A673 (cell line): Measurements from ENCODE around the gene ANKS3.

ENCODE experiments used
- EZH2 ChIP-seq: fragments of 200-600 bp; sonication (generic); IDR thresholded peaks from 2 replicates; pipeline ENCODE4 v1.6.1; 2017; ENCODE audit warnings: borderline replicate concordance, low read depth, mild to moderate bottlenecking, mixed read lengths, antibody characterized with exemption, low read length; ENCODE audit not compliant: poor library complexity, severe bottlenecking
- TF ChIP-seq, protein P1 (sequence below): fragments of 300-800, 200-600 bp; sonication (generic); conservative IDR thresholded peaks from 2 replicates; pipeline ENCODE4 v1.5.1; 2017; ENCODE audit warnings: low read depth, mild to moderate bottlenecking, antibody characterized with exemption, low read length, moderate library complexity, mixed read lengths

- TF ChIP-seq, protein P1, sequence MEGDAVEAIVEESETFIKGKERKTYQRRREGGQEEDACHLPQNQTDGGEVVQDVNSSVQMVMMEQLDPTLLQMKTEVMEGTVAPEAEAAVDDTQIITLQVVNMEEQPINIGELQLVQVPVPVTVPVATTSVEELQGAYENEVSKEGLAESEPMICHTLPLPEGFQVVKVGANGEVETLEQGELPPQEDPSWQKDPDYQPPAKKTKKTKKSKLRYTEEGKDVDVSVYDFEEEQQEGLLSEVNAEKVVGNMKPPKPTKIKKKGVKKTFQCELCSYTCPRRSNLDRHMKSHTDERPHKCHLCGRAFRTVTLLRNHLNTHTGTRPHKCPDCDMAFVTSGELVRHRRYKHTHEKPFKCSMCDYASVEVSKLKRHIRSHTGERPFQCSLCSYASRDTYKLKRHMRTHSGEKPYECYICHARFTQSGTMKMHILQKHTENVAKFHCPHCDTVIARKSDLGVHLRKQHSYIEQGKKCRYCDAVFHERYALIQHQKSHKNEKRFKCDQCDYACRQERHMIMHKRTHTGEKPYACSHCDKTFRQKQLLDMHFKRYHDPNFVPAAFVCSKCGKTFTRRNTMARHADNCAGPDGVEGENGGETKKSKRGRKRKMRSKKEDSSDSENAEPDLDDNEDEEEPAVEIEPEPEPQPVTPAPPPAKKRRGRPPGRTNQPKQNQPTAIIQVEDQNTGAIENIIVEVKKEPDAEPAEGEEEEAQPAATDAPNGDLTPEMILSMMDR = no peak
- TF ChIP-seq EZH2 = no peak
Measured at GRCh38 chr16:4771646-4772045, 37.6 kb upstream of the ANKS3 start.
